GM08714 (cell line): Measurements from ENCODE around the gene AADACL3.

Experiments
- H3K4me3 ChIP-seq: fragments of 200-500 bp; sonication (Bioruptor generic); 2 replicates; pipeline ENCODE4 v1.5.1; 2014; ENCODE audit warnings: mild to moderate bottlenecking, low read length, inconsistent platforms
- ZNF274 ChIP-seq: IDR thresholded peaks from 2 replicates; pipeline ENCODE4 v1.6.1; 2012; ENCODE audit warnings: mild to moderate bottlenecking, low read depth, low read length

Gene AADACL3

DNA sequence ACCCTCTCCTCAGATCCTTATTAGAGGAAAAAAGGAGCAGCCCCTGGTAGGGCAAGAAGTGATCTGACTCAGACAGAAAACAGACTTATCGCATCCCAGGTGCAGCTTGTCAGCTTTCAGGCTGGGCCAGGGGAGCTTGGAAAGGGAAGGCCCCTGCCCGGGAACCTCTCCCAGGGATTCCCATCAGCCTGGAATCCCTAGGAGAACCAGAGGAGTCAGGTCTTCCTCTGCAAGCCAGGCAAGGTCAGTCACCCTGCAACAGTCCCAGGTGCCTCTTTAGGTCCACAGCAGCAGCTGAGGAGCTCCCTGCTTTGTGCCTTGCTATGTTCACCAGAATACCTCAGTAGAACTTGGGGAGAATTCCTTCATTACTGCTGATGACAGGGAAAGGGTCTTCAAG lies 54.7 kb downstream of the AADACL3 start:
- no peak for TF ChIP-seq ZNF274

DNA sequence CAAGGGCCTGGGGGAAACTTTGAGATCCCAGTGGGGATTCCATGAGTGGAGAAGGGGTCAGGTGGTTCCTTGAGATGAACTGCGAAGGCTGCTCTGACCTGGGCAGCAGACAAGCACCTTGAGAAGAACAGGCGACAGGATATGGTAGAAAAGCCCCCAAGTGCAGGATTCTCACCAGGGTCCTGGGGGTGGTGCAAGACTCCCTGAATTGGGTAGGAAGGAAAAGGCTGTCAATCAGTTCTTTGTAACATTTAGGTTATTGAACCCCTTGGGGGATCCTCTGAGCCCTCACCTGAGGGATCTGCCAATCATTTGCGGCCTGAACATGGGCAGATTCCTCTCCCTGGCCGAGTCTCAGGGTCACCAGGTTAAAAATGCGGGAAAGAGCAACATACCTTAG lies 55.3 kb downstream of the AADACL3 start:
- no peak for TF ChIP-seq ZNF274
- no peak overlapping the region for H3K4me3 ChIP-seq

More for the DNA sequence above, 54.7 kb downstream of the AADACL3 start:
- H3K4me3 ChIP-seq: no peak overlapping the region

DNA sequence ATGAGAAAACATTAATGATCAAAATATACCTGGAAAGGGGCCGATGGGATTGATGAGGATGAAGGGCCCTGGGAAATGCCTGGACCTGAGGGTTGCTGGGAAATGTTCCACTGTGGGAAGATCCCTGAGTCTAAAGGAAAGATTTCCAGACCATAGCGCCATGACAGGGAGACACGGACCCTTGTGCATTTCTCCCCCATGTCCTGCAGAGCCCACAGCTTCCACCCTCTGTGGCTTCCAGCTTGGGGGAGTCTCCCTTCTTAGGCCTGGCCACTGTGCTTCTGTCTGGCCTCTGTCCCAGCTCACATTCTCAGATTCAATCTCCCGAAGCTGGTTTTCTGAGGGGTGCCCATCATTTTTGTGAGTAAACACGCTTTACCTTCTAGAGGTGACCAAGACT lies 56.6 kb downstream of the AADACL3 start:
- no peak overlapping the region for H3K4me3 ChIP-seq
- no peak for TF ChIP-seq ZNF274

DNA sequence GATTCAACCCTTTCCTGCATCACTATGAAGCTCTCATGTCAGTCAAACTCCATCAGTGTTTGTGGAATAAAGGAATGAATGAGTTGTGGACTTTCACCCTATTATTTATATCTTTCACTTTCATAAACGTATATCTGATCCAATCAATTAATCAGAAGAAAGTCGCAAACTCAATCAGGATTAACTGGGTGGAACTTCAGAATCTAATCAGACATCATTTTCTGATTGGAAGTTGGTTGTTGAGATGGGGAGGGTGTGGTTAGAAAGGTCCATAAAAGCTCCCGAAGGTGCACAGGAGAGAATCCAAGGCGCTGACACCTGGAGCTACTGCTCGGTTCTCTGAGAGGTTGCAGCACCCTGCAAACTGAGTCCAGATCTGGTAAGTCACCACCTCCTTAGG lies 57.5 kb downstream of the AADACL3 start, which contains the start of gene PRAMEF12:
Gene PRAMEF12, plus strand, starts transcription at position 301 of the 400 bp plus-strand sequence. CDS start 1,130 bp downstream, outside the sequence.
- TF ChIP-seq ZNF274: no peak
- no peak within 1 kb of the TSS for H3K4me3 ChIP-seq

DNA sequence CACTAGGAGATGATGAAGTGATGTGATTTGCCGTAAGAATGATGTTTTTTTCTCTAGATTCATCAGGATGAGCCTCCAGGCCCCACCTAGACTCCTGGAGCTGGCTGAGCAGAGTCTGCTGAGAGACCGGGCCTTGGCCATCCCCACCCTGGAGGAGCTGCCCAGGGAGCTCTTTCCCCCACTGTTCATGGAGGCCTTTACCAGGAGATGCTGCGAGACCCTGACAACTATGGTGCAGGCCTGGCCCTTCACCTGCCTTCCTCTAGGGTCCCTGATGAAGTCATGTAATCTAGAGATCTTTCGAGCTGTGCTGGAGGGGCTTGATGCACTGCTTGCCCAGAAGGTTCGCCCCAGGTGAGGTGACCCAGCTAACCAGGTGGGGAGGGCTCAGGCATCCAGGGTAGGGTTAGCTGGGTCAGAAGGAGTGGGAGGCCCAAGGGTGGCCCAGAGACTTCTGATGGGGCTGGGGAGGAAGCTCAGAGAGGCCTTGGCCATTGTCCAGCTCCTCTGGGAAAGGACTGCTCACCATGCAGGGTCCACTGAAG lies 59.0 kb downstream of the AADACL3 start:
- no peak overlapping the region for H3K4me3 ChIP-seq
- TF ChIP-seq ZNF274: no peak

DNA sequence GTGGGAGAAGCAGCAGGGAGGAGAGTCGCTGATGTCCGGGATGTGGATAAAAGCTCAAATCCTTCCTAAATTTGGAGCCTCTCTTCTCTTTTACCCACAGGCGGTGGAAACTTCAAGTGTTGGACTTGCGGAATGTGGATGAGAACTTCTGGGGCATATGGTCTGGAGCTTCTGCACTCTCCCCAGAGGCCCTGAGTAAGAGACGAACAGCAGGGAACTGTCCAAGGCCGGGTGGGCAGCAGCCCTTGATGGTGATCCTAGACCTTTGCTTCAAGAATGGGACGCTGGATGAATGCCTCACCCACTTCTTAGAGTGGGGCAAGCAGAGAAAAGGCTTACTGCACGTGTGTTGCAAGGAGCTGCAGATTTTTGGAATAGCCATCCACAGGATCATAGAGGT lies 59.5 kb downstream of the AADACL3 start:
- no peak overlapping the region for H3K4me3 ChIP-seq
- TF ChIP-seq ZNF274: no peak

DNA sequence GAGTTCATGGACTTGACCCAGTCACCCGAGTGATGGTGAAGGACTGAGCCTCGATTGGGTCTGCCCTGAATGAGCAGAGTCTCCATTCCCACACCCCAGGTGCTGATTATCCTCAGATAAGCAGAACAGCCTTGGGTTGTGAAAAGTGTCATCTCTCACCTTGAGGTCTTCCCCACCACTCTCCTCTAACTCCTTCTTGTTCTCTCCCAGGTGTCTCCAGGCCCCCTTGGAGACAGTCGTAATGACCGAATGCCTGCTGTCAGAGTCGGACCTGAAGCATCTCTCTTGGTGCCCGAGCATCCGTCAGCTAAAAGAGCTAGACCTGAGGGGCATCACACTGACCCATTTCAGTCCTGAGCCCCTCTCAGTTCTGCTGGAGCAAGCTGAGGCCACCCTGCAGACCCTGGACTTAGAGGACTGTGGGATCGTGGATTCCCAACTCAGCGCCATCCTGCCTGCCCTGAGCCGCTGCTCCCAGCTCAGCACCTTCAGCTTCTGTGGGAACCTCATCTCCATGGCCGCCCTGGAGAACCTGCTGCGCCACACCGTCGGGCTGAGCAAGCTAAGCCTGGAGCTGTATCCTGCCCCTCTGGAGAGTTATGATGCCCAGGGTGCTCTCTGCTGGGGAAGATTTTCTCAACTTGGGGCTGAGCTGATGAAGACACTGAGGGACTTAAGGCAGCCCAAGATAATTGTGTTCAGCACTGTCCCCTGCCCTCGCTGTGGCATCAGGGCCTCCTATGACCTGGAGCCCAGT lies 61.1 kb downstream of the AADACL3 start:
- TF ChIP-seq ZNF274: no peak

More for the DNA sequence above, 61.1 kb downstream of the AADACL3 start:
- H3K4me3 ChIP-seq: no peak overlapping the region
